Mesothelial cell of epicardium (in vitro differentiated cells): ENCODE data around the gene DNAJA1. TPM values are rescaled to one million over a fixed set of nuclear protein-coding genes. Genes with fewer than 3 reads are reported as not detected.

Experiments used
- DNase-seq, 2 experiments: peaks; one replicate each; pipeline ENCODE4 v3.0.0; 2021; ENCODE audit warnings: low spot score in 2 of 2; ENCODE audit not compliant: unreplicated experiment in 2 of 2
- H3K27ac Mint-ChIP-seq: 2 replicates; pipeline ENCODE4 v1.8.0; 2021; ENCODE audit warnings: mixed read lengths
- H3K27me3 Mint-ChIP-seq: 2 replicates; pipeline ENCODE4 v1.8.0; 2021; ENCODE audit warnings: low read depth, mixed read lengths
- H3K36me3 Mint-ChIP-seq: 2 replicates; pipeline ENCODE4 v1.8.0; 2021; ENCODE audit warnings: mixed read lengths
- H3K4me1 Mint-ChIP-seq: 2 replicates; pipeline ENCODE4 v1.8.0; 2021; ENCODE audit warnings: mixed read lengths
- H3K4me3 Mint-ChIP-seq: 2 replicates; pipeline ENCODE4 v1.8.0; 2021; ENCODE audit warnings: mild to moderate bottlenecking, moderate library complexity, mixed read lengths
- H3K9me3 Mint-ChIP-seq: 2 replicates; pipeline ENCODE4 v1.8.0; 2021; ENCODE audit warnings: mixed read lengths
- CTCF ChIP-seq: fragments of 200-600 bp; sonication (generic); IDR thresholded peaks from one replicate; pipeline ENCODE4 v1.5.0; 2021; ENCODE audit warnings: antibody characterized with exemption; ENCODE audit not compliant: unreplicated experiment
- total RNA-seq: library from RNA; stranded (reverse); gene quantifications from 3 replicates; pipeline ENCODE4 v1.2.1, GENCODE V29; 2021

DNAJA1 gene
- total RNA-seq, 1 donor from 2014 or later, result 151 TPM

DNA sequence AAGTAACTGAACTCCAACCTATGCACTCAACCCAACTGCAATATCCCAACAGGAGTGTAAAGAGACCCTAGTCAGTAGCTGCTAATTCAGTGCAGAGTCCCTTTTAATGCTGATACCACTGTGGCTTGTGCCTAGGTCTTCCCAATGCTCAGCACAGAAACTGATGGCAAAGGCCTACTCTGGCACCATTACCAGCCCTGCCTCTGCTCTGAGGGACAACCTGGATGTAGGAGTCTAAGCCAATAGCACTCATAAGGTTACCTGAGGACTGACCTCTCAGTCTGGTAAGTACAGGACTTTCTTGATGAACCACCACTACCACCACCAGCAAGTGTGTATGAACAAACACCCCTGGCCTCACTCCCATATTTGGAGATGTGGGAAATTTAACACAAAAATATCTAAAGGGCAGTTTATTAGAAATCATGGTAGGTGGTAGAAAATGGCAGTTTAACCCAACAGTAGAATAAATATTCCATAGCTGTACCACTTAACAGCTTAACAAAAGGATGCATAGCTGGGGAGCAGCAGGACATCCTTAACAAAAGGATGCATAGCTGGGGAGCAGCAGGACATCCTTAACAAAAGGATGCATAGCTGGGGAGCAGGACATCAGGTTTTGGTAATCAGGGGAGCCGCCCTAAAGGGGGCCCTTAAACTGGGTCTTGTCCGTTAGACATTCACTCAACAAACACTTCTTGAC is 11.0 kb upstream of the DNAJA1 start:
- H3K9me3 Mint-ChIP-seq, result no peaks in the 10 kb centered on the region
- H3K4me1 Mint-ChIP-seq, result no peaks in the 10 kb centered on the region
- no peaks in the 10 kb centered on the region for H3K27me3 Mint-ChIP-seq
- no peak overlapping the region for H3K27ac Mint-ChIP-seq
- DNase-seq, result no peak
- peaks cover 4% of the 10 kb centered on the region for H3K36me3 Mint-ChIP-seq
- H3K4me3 Mint-ChIP-seq, result no peak overlapping the region
- TF ChIP-seq CTCF, result no peak

GRCh38 chr9:33014665-33015014 is 10.4 kb upstream of the DNAJA1 start:
- DNase-seq, result no peak
- Mint-ChIP-seq H3K4me3 (no peak overlapping the region), H3K27me3 (no peaks in the 10 kb centered on the region), H3K27ac (no peak overlapping the region), H3K9me3 (no peaks in the 10 kb centered on the region), H3K36me3 (peaks cover 4% of the 10 kb centered on the region), H3K4me1 (no peaks in the 10 kb centered on the region)
- TF ChIP-seq CTCF, result no peak

DNA sequence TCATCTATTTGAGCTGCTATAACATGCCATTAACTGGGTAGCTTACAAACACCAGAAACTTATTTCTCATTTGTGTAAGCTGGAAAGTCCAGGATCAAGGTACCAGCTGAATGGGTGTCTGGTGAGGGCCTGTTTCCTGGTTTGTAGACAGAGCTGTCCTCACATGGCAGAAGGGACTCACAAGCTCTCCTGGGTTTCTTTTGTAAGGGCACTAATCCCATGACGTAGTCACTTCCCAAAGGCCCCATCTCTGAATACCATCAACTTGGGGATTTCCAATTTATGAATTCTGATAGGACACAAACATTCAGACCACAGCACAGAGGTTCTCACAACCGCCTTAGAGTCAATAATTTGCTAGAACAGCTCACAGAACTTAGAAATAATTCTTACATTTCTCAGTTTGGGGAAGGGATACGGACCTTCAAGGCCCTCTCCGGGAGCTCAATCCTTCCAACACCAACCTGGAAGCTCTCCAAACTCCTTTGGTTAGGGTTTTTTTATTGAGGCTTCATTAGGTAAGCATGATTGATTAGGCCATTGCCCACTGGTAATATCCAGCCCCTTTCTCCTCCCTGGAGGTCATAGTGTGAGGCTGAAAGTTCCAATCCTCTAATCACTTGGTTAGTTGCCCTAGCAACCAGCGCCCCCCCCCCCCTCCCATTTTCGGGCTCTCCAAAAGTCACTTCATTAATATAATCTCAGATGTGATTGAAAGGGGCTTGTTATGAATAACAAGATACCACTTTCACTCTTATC is 7.6 kb upstream of the DNAJA1 start:
- H3K9me3 Mint-ChIP-seq, result no peaks in the 10 kb centered on the region
- peaks cover 4% of the 10 kb centered on the region for H3K4me1 Mint-ChIP-seq
- peaks cover 8% of the 10 kb centered on the region for H3K36me3 Mint-ChIP-seq
- H3K27ac Mint-ChIP-seq, result no peak overlapping the region
- H3K4me3 Mint-ChIP-seq, result no peak overlapping the region
- H3K27me3 Mint-ChIP-seq, result no peaks in the 10 kb centered on the region
- DNase-seq, result no peak
- no peak for TF ChIP-seq CTCF

GRCh38 chr9:33019797-33020196 is 5.3 kb upstream of the DNAJA1 start:
- Mint-ChIP-seq H3K9me3 (no peaks in the 10 kb centered on the region), H3K36me3 (peaks cover 8% of the 10 kb centered on the region), H3K27me3 (no peaks in the 10 kb centered on the region), H3K27ac (peak overlapping the region; percentile 57), H3K4me1 (peaks cover 20% of the 10 kb centered on the region), H3K4me3 (no peak overlapping the region)
- DNase-seq, result no peak
- no peak for TF ChIP-seq CTCF

DNA sequence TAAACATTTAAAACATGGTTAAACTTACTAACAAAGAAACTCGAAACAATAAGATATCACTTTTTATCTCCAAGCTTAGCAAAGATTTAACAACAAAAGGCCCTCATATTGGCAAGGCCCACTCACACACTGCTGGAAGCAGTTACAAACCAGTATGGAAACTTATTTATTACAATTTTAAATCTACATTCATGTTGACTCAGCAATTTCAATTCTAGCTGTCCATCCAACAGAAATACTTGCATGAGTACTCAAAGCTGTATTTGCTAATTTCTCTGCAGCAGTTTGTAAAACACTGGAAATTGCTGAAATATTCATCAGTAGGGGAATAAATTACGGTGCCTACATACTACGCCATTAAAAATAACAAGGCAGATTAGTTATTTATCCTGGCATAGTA is 2.8 kb upstream of the DNAJA1 start:
- Mint-ChIP-seq H3K4me3 (no peak overlapping the region), H3K27ac (peak overlapping the region; percentile 61), H3K9me3 (no peaks in the 10 kb centered on the region), H3K4me1 (peaks cover 33% of the 10 kb centered on the region), H3K27me3 (no peaks in the 10 kb centered on the region), H3K36me3 (peaks cover 14% of the 10 kb centered on the region)
- no peak for TF ChIP-seq CTCF
- no peak for DNase-seq
